IMR-90 (cell line): Measurements from ENCODE around the gene INTS2. TPM values are rescaled to one million over a fixed set of nuclear protein-coding genes. Genes with fewer than 3 reads are reported as not detected.

Experiments used
- ATAC-seq: fragments of 200-7000 bp; cut with Tn5 transposase; 2 replicates; pipeline ENCODE4 v1.9.1; 2020; ENCODE audit warnings: low read depth, mild to moderate bottlenecking, moderate library complexity
- BruUV-seq: library from RNA; stranded (reverse); fragments of 400-500 nt; replicated peaks from 2 replicates; lab custom pipeline; 2021; lab: Mats Ljungman, UMichigan
- CTCF ChIA-PET: fragments of 300-600 bp; formaldehyde crosslinking; extraction: SDS; loops from one replicate; lab custom pipeline; 2021; ENCODE audit warnings: antibody characterized with exemption; lab: Yijun Ruan, JAX
- POLR2A ChIA-PET: fragments of 300-600 bp; sonication (Branson Sonifier 250); formaldehyde crosslinking; loops from one replicate; lab custom pipeline; 2022; ENCODE audit warnings: antibody characterized with exemption; ENCODE audit not compliant: unreplicated experiment; lab: Charles Lee
- DNase-seq: peaks from one replicate; pipeline ENCODE4 v3.0.0; 2013
- H2AFZ ChIP-seq: replicated peaks from 2 replicates; pipeline ENCODE3; 2013; ENCODE audit warnings: low read length, mild to moderate bottlenecking; ENCODE audit not compliant: poor library complexity
- H2AK5ac ChIP-seq: 2 replicates; pipeline ENCODE4 v1.6.1; 2013; ENCODE audit warnings: low read depth, low read length, inconsistent platforms
- H2AK9ac ChIP-seq: replicated peaks from 2 replicates; pipeline ENCODE3; 2013; ENCODE audit warnings: mild to moderate bottlenecking, low read depth, low read length, moderate library complexity; ENCODE audit not compliant: poor library complexity
- H2BK120ac ChIP-seq: 2 replicates; pipeline ENCODE4 v1.6.1; 2013; ENCODE audit warnings: low read depth, low read length, inconsistent platforms
- H2BK15ac ChIP-seq: 3 replicates; pipeline ENCODE4 v1.6.1; 2013; ENCODE audit warnings: low read depth, low read length, inconsistent platforms
- H2BK20ac ChIP-seq: 2 replicates; pipeline ENCODE4 v1.6.1; 2013; ENCODE audit warnings: low read depth, mild to moderate bottlenecking, inconsistent platforms, low read length, moderate library complexity
- H2BK5ac ChIP-seq: 2 replicates; pipeline ENCODE4 v1.6.1; 2013; ENCODE audit warnings: mild to moderate bottlenecking, low read depth, low read length, inconsistent platforms; ENCODE audit not compliant: poor library complexity, severe bottlenecking
- H3K14ac ChIP-seq: replicated peaks from 2 replicates; pipeline ENCODE4 v1.6.1; 2013; ENCODE audit warnings: low read depth, low read length, inconsistent platforms
- H3K18ac ChIP-seq: 2 replicates; pipeline ENCODE4 v1.6.1; 2013; ENCODE audit warnings: low read depth, low read length, control low read depth
- H3K23ac ChIP-seq: 2 replicates; pipeline ENCODE4 v1.6.1; 2013; ENCODE audit warnings: low read depth, low read length, inconsistent platforms
- H3K27ac ChIP-seq: 2 replicates; pipeline ENCODE4 v1.5.1; 2013; ENCODE audit warnings: mild to moderate bottlenecking, control low read depth, low read length; ENCODE audit not compliant: insufficient read depth
- H3K27me3 ChIP-seq: 2 replicates; pipeline ENCODE4 v1.6.1; 2013; ENCODE audit warnings: low read length; ENCODE audit not compliant: control insufficient read depth, insufficient read depth
- H3K36me3 ChIP-seq: 2 replicates; pipeline ENCODE4 v1.6.1; 2013; ENCODE audit warnings: low read length, mixed read lengths; ENCODE audit not compliant: control insufficient read depth, insufficient read depth
- H3K4ac ChIP-seq: 2 replicates; pipeline ENCODE4 v1.6.1; 2013; ENCODE audit warnings: low read depth, low read length, inconsistent platforms
- H3K4me1 ChIP-seq: 2 replicates; pipeline ENCODE4 v1.6.1; 2013; ENCODE audit warnings: low read length, mixed read lengths; ENCODE audit not compliant: control insufficient read depth, insufficient read depth
- H3K4me2 ChIP-seq: 2 replicates; pipeline ENCODE4 v1.6.1; 2013; ENCODE audit warnings: low read depth, mild to moderate bottlenecking, control low read depth, low read length, moderate library complexity
- H3K4me3 ChIP-seq: 2 replicates; pipeline ENCODE4 v1.5.1; 2013; ENCODE audit warnings: low read depth, mild to moderate bottlenecking, control low read depth, low read length, moderate library complexity; ENCODE audit not compliant: insufficient read depth
- H3K56ac ChIP-seq: 2 replicates; pipeline ENCODE4 v1.6.1; 2013; ENCODE audit warnings: low read length, inconsistent platforms; ENCODE audit not compliant: insufficient read depth; ENCODE audit errors: extremely low read depth
- H3K79me1 ChIP-seq, 2 experiments: 2 replicates each; pipeline ENCODE4 v1.6.1; 2013; ENCODE audit warnings: low read length in 2 of 2, inconsistent platforms in 1 of 2, low read depth in 1 of 2
- H3K9ac ChIP-seq: 2 replicates; pipeline ENCODE4 v1.6.1; 2013; ENCODE audit warnings: low read depth, low read length, control low read depth
- H3K9me1 ChIP-seq: 2 replicates; pipeline ENCODE4 v1.6.1; 2013; ENCODE audit warnings: low read length, inconsistent platforms; ENCODE audit not compliant: insufficient read depth
- H3K9me3 ChIP-seq: 2 replicates; pipeline ENCODE4 v1.6.1; 2013; ENCODE audit warnings: low read length; ENCODE audit not compliant: control insufficient read depth, insufficient read depth
- H4K20me1 ChIP-seq: 2 replicates; pipeline ENCODE4 v1.6.1; 2013; ENCODE audit warnings: low read length, inconsistent platforms; ENCODE audit not compliant: insufficient read depth
- H4K5ac ChIP-seq: 2 replicates; pipeline ENCODE4 v1.6.1; 2013; ENCODE audit warnings: mild to moderate bottlenecking, low read depth, low read length, control low read depth
- H4K8ac ChIP-seq, 2 experiments: 2 replicates each; pipeline ENCODE4 v1.6.1; 2013; ENCODE audit warnings: low read depth in 2 of 2, low read length in 2 of 2, control low read depth in 1 of 2, inconsistent platforms in 1 of 2
- H4K91ac ChIP-seq: 2 replicates; pipeline ENCODE4 v1.6.1; 2013; ENCODE audit warnings: low read depth, low read length, inconsistent platforms; ENCODE audit not compliant: insufficient read depth
- CTCF ChIP-seq: conservative IDR thresholded peaks from 2 replicates; pipeline ENCODE4 v1.5.1; 2012; ENCODE audit warnings: mild to moderate bottlenecking, low read depth, low read length, improper control_type of control experiment
- RAD21 ChIP-seq: IDR thresholded peaks from 2 replicates; pipeline ENCODE4 v1.6.1; 2012; ENCODE audit warnings: low read length, improper control_type of control experiment
- WGBS, 2 experiments: methylation state at CpG; one replicate each; pipeline versions ENCODE4 v1.1.5 to v1.1.7; 2013; ENCODE audit warnings: missing lambda C conversion rate in 2 of 2; ENCODE audit not compliant: insufficient read length in 1 of 2; ENCODE audit errors: extremely low coverage in 2 of 2; 5-methylcytosine and 5-hydroxymethylcytosine counted together
- dilution Hi-C: fragments of 300-500 bp; cut with HindIII; formaldehyde crosslinking; loops from one replicate; pipeline ENCODE4 v1.14.3; 2018; ENCODE audit warnings: low sequenced_read_pairs; ENCODE audit not compliant: unreplicated experiment
- in situ Hi-C: fragments of 300-500 bp; cut with MboI; formaldehyde crosslinking; loops from 3 replicates; pipeline ENCODE4 v1.14.3; 2019; ENCODE audit warnings: low sequenced_read_pairs, inconsistent platforms, mixed read lengths
- intact Hi-C: fragments of 100-400 bp; cut with micrococcal nuclease; formaldehyde crosslinking; loops from 2 replicates; pipeline ENCODE4 v1.10.0; 2022
- polyA plus RNA-seq, 3 experiments: library from polyadenylated mRNA; depleted of rRNA; stranded (reverse); fragments of >200 nt; gene quantifications; 2 replicates each; pipeline ENCODE4 v1.2.3, GENCODE V29; 2012; ENCODE audit warnings: low replicate concordance in 1 of 3
- total RNA-seq: library from RNA; depleted of rRNA; stranded (reverse); fragments of >200 nt; gene quantifications from 2 replicates; pipeline ENCODE4 v1.2.3, GENCODE V29; 2012

Gene INTS2
- total and polyA plus RNA-seq, 2 of the 4 experiments (the other 2 are of a cell fraction), result 4.0 to 17.4 TPM

GRCh38 chr17:61970030-61970429 lies 42.2 kb upstream of the INTS2 start:
- intact Hi-C loops (no loop called here), in situ Hi-C loops (no loop called here), dilution Hi-C loops (no loop called here)
- BruUV-seq, result no TSS peak
- Histone ChIP-seq H2BK120ac (no peak overlapping the region), H3K4me2 (no peak overlapping the region), H2AK5ac (no peak overlapping the region), H3K79me1 (peaks cover 7 to 39% of the 10 kb centered on the region in 2 experiments), H2AFZ (no peak overlapping the region), H3K18ac (no peak overlapping the region), H3K27ac (no peak overlapping the region), H2AK9ac (no peak overlapping the region), H3K56ac (no peak overlapping the region), H3K27me3 (no peaks in the 10 kb centered on the region), H3K23ac (no peak overlapping the region), H3K14ac (no peak overlapping the region), H2BK5ac (no peak overlapping the region), H4K91ac (no peak overlapping the region), H3K36me3 (peaks cover 31% of the 10 kb centered on the region), H3K4me3 (no peak overlapping the region), H3K4me1 (peaks cover 2% of the 10 kb centered on the region; the same call in 1 of the 2 replicates), H4K20me1 (no peaks in the 10 kb centered on the region), H4K5ac (no peak overlapping the region), H3K9me3 (no peaks in the 10 kb centered on the region), H3K9ac (no peak overlapping the region), H2BK15ac (no peak overlapping the region), H3K9me1 (peaks cover 3% of the 10 kb centered on the region; the same call in 1 of the 2 replicates), H2BK20ac (no peak overlapping the region), H4K8ac (no peak overlapping the region), H3K4ac (no peak overlapping the region)
- DNase-seq (no peak), ATAC-seq (no peak)
- POLR2A ChIA-PET, result no interaction called here
- WGBS, 2 experiments, result no CpG with 5 or more reads among the region's 1 CpG
- no peak for TF ChIP-seq RAD21
- TF ChIP-seq CTCF, result no peak
- CTCF ChIA-PET, result no interaction called here
